Measurements from ENCODE around the gene SPRR5.

DNA sequence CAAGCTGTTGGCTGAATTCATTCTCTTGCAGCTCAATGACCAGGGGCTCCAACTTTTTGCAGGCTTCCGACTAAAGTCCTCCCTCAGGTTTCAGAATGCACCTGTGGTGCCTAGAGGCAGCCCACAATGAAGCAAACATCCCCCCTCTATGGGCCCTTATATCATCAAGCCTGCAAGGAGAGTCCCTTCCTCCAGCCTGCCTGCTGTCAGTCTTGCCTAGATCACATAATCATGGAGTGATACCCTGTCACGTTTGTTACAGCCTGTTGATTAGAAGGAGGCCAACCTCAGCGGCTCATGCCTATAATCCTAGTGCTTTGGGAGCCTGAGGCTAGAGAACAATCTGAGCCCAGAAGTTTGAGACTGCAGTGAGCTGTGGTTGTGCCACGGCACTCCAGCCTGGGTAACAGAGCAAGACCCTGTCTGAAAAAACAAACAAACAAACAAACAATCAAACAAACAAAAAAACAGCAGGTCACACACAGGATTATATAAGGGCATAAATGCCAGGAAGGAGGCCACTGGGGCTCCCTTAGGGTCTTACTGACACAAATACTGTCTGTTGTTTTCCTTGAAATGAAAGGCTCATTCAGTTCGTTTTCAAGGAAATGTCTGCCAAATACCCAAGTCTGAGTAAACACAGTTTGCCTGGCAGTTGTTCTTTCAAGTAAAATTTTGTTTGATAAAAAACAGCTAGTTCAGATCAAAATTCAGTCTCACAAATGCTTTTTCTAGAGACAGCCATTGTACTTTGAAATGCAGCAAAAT lies 49.8 kb downstream of the SPRR5 start:
- TF ChIP-seq, protein P1, sequence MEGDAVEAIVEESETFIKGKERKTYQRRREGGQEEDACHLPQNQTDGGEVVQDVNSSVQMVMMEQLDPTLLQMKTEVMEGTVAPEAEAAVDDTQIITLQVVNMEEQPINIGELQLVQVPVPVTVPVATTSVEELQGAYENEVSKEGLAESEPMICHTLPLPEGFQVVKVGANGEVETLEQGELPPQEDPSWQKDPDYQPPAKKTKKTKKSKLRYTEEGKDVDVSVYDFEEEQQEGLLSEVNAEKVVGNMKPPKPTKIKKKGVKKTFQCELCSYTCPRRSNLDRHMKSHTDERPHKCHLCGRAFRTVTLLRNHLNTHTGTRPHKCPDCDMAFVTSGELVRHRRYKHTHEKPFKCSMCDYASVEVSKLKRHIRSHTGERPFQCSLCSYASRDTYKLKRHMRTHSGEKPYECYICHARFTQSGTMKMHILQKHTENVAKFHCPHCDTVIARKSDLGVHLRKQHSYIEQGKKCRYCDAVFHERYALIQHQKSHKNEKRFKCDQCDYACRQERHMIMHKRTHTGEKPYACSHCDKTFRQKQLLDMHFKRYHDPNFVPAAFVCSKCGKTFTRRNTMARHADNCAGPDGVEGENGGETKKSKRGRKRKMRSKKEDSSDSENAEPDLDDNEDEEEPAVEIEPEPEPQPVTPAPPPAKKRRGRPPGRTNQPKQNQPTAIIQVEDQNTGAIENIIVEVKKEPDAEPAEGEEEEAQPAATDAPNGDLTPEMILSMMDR (optimal IDR thresholded peaks at IDR 0.05 in 1 of 3, IDR thresholded peaks at IDR 0.05 in 1 of 3, conservative IDR thresholded peaks at IDR 0.05 in 1 of 3; ENCODE audit: extremely low read depth in 1 of 3, insufficient read depth in 2 of 3, low read length in 3 of 3), result no peak
- no peak for TF ChIP-seq EZH2 (IDR thresholded peaks at IDR 0.05; ENCODE audit: low read length)

Data from keratinocyte (primary cell).